Measurements from ENCODE around the gene MYO7A.

Gene MYO7A

GRCh38 chr11:77207019-77207485 lies 79.0 kb downstream of the MYO7A start:
- no peaks in the 10 kb centered on the region for H3K9me3 ChIP-seq (ENCODE audit: insufficient read depth, low read length, severe bottlenecking)
- TF ChIP-seq CTCF (IDR thresholded peaks at IDR 0.05; ENCODE audit: borderline replicate concordance, extremely low read depth, low read length, poor library complexity, severe bottlenecking) (no peak), EZH2 (IDR thresholded peaks at IDR 0.05; ENCODE audit: borderline replicate concordance, low read depth, low read length, severe bottlenecking) (no peak)
- no peak overlapping the region for H2AFZ ChIP-seq (ENCODE audit: low read depth, low read length)
- H3K4me3 ChIP-seq (ENCODE audit: low read depth in 1 of 2, low read length in 2 of 2) = no peak overlapping the region
- H3K27me3 ChIP-seq (ENCODE audit: insufficient read depth, low read length, poor library complexity) = no peaks in the 10 kb centered on the region
- no peaks in the 10 kb centered on the region for H3K4me1 ChIP-seq (ENCODE audit: insufficient read depth, low read length)
- no peaks in the 10 kb centered on the region for H3K79me2 ChIP-seq (ENCODE audit: insufficient read depth, low read length)
- no peaks in the 10 kb centered on the region for H4K20me1 ChIP-seq (ENCODE audit: insufficient read depth, low read length)
- H3K9ac ChIP-seq (ENCODE audit: low read depth, low read length) = no peak overlapping the region
- ATAC-seq (ENCODE audit: insufficient read depth, low read depth) (no peak), DNase-seq (no peak)
- H3K36me3 ChIP-seq (ENCODE audit: insufficient read depth, low read length) = no peaks in the 10 kb centered on the region
- no peak overlapping the region for H3K4me2 ChIP-seq (ENCODE audit: insufficient read depth, low read length)
- no peak overlapping the region for H3K27ac ChIP-seq (ENCODE audit: low read length)

GRCh38 chr11:77207618-77208313 lies 79.7 kb downstream of the MYO7A start:
- no peak overlapping the region for H2AFZ ChIP-seq (ENCODE audit: low read depth, low read length)
- no peak for ATAC-seq (ENCODE audit: insufficient read depth, low read depth)
- H3K27ac ChIP-seq (ENCODE audit: low read length) = no peak overlapping the region

DNA sequence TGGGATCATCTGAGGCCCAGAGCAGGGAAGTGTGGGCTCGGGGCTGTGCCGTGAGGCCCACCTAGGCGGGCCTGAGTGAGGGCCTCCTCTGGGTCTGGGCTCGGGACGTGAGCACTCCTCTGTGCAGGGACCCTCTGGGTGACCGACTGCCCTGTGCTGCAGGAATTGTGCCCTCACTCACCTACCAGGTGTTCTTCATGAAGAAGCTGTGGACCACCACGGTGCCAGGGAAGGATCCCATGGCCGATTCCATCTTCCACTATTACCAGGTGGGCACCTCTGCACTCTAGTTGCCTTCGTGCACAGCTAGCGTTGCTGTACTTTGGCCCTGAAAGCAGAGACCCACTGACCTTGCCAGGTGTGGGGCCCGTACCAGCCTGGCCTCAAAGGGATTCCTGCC lies 80.5 kb downstream of the MYO7A start:
- H3K4me3 ChIP-seq (ENCODE audit: low read depth in 1 of 2, low read length in 2 of 2) = no peak overlapping the region
- DNase-seq (no peak), ATAC-seq (ENCODE audit: insufficient read depth, low read depth) (no peak)
- no peak overlapping the region for H2AFZ ChIP-seq (ENCODE audit: low read depth, low read length)
- no peak overlapping the region for H3K27ac ChIP-seq (ENCODE audit: low read length)
- H3K79me2 ChIP-seq (ENCODE audit: insufficient read depth, low read length) = no peaks in the 10 kb centered on the region
- TF ChIP-seq CTCF (IDR thresholded peaks at IDR 0.05; ENCODE audit: borderline replicate concordance, extremely low read depth, low read length, poor library complexity, severe bottlenecking) = no peak
- TF ChIP-seq EZH2 (IDR thresholded peaks at IDR 0.05; ENCODE audit: borderline replicate concordance, low read depth, low read length, severe bottlenecking) = no peak
- H4K20me1 ChIP-seq (ENCODE audit: insufficient read depth, low read length) = no peaks in the 10 kb centered on the region
- no peaks in the 10 kb centered on the region for H3K36me3 ChIP-seq (ENCODE audit: insufficient read depth, low read length)
- no peak overlapping the region for H3K9ac ChIP-seq (ENCODE audit: low read depth, low read length)
- H3K9me3 ChIP-seq (ENCODE audit: insufficient read depth, low read length, severe bottlenecking) = no peaks in the 10 kb centered on the region
- H3K4me2 ChIP-seq (ENCODE audit: insufficient read depth, low read length) = no peak overlapping the region
- no peaks in the 10 kb centered on the region for H3K27me3 ChIP-seq (ENCODE audit: insufficient read depth, low read length, poor library complexity)
- no peaks in the 10 kb centered on the region for H3K4me1 ChIP-seq (ENCODE audit: insufficient read depth, low read length)

More at GRCh38 chr11:77207618-77208313, 79.7 kb downstream of the MYO7A start:
- no peak overlapping the region for H3K9ac ChIP-seq (ENCODE audit: low read depth, low read length)
- no peak for DNase-seq
- H4K20me1 ChIP-seq (ENCODE audit: insufficient read depth, low read length) = no peaks in the 10 kb centered on the region
- H3K36me3 ChIP-seq (ENCODE audit: insufficient read depth, low read length) = no peaks in the 10 kb centered on the region
- H3K4me3 ChIP-seq (ENCODE audit: low read depth in 1 of 2, low read length in 2 of 2) = no peak overlapping the region
- H3K27me3 ChIP-seq (ENCODE audit: insufficient read depth, low read length, poor library complexity) = no peaks in the 10 kb centered on the region
- H3K9me3 ChIP-seq (ENCODE audit: insufficient read depth, low read length, severe bottlenecking) = no peaks in the 10 kb centered on the region
- no peaks in the 10 kb centered on the region for H3K4me1 ChIP-seq (ENCODE audit: insufficient read depth, low read length)
- no peaks in the 10 kb centered on the region for H3K79me2 ChIP-seq (ENCODE audit: insufficient read depth, low read length)
- H3K4me2 ChIP-seq (ENCODE audit: insufficient read depth, low read length) = no peak overlapping the region
- TF ChIP-seq EZH2 (IDR thresholded peaks at IDR 0.05; ENCODE audit: borderline replicate concordance, low read depth, low read length, severe bottlenecking) = no peak
- TF ChIP-seq CTCF (IDR thresholded peaks at IDR 0.05; ENCODE audit: borderline replicate concordance, extremely low read depth, low read length, poor library complexity, severe bottlenecking) = no peak

Measured in DND-41 (cell line).